Caco-2 (cell line): Measurements from ENCODE around the gene ATG10. TPM values are rescaled to one million over a fixed set of nuclear protein-coding genes. Genes with fewer than 3 reads are reported as not detected.

ENCODE experiments used
- BruUV-seq: library from RNA; stranded (reverse); fragments of 400-500 nt; replicated peaks from 2 replicates; lab custom pipeline; 2021; lab: Mats Ljungman, UMichigan
- CTCF ChIA-PET: fragments of 300-600 bp; sonication (Branson Sonifier 250); formaldehyde crosslinking; loops from one replicate; lab custom pipeline; 2022; ENCODE audit warnings: antibody characterized with exemption; lab: Charles Lee
- POLR2A ChIA-PET: fragments of 300-600 bp; sonication (Branson Sonifier 250); formaldehyde crosslinking; loops from one replicate; lab custom pipeline; 2022; ENCODE audit warnings: antibody characterized with exemption; lab: Charles Lee
- DNase-seq, 2 experiments: peaks; one replicate each; pipeline versions ENCODE4 v3.0.0 to v3.0.0-alpha.2; 2020 to 2022
- H3K27me3 ChIP-seq: replicated peaks from 2 replicates; pipeline ENCODE4 v1.6.0; 2011; ENCODE audit warnings: low read length; ENCODE audit not compliant: control insufficient read depth, insufficient read depth
- H3K36me3 ChIP-seq: 2 replicates; pipeline ENCODE4 v1.5.1; 2011; ENCODE audit warnings: low read length; ENCODE audit not compliant: control insufficient read depth, insufficient read depth
- H3K4me1 ChIP-seq: fragments of 250-450 bp; sonication (Bioruptor Pico); 2 replicates; pipeline ENCODE4 v1.5.1; 2020; ENCODE audit warnings: mild to moderate bottlenecking
- H3K4me3 ChIP-seq: 2 replicates; pipeline ENCODE4 v1.5.1; 2011; ENCODE audit warnings: low read depth, mild to moderate bottlenecking, control low read depth, low read length
- H3K9me3 ChIP-seq: fragments of 250-450 bp; sonication (Bioruptor Pico); 2 replicates; pipeline ENCODE4 v1.5.1; 2020; ENCODE audit warnings: mild to moderate bottlenecking, moderate library complexity
- H3K27ac Mint-ChIP-seq: one replicate; pipeline ENCODE4 v1.8.0; 2022; ENCODE audit warnings: mixed read lengths; ENCODE audit not compliant: unreplicated experiment
- H3K27me3 Mint-ChIP-seq: one replicate; pipeline ENCODE4 v1.8.0; 2022; ENCODE audit warnings: mixed read lengths; ENCODE audit not compliant: insufficient read depth, unreplicated experiment
- H3K36me3 Mint-ChIP-seq: one replicate; pipeline ENCODE4 v1.8.0; 2022; ENCODE audit warnings: mild to moderate bottlenecking, mixed read lengths; ENCODE audit not compliant: insufficient read depth, unreplicated experiment
- H3K4me1 Mint-ChIP-seq: one replicate; pipeline ENCODE4 v1.8.0; 2022; ENCODE audit warnings: low read depth, mixed read lengths; ENCODE audit not compliant: unreplicated experiment
- H3K4me3 Mint-ChIP-seq: one replicate; pipeline ENCODE4 v1.8.0; 2022; ENCODE audit warnings: mild to moderate bottlenecking, moderate library complexity, mixed read lengths; ENCODE audit not compliant: unreplicated experiment
- H3K9me3 Mint-ChIP-seq: one replicate; pipeline ENCODE4 v1.8.0; 2022; ENCODE audit warnings: mixed read lengths; ENCODE audit not compliant: unreplicated experiment
- CTCF ChIP-seq, 2 experiments: fragments of 200-600 bp in 1 of 2; IDR thresholded peaks; 1 replicate in 1 of 2; 2 replicates in 1 of 2; pipeline versions ENCODE4 v1.5.1 to v1.8.0; 2011 to 2022; ENCODE audit warnings: antibody characterized with exemption in 1 of 2, control low read depth in 1 of 2, inconsistent platforms in 1 of 2, low read depth in 1 of 2, low read length in 1 of 2, mild to moderate bottlenecking in 1 of 2, moderate library complexity in 1 of 2; ENCODE audit not compliant: insufficient read depth in 1 of 2, severe bottlenecking in 1 of 2, unreplicated experiment in 1 of 2
- intact Hi-C: fragments of 100-400 bp; cut with micrococcal nuclease; formaldehyde crosslinking; loops from one replicate; pipeline ENCODE4 v1.10.0; 2022; ENCODE audit not compliant: unreplicated experiment
- total RNA-seq: library from RNA; stranded (reverse); gene quantifications from 2 replicates; pipeline ENCODE4 v1.2.3, GENCODE V29; 2022

The ATG10 gene
- total RNA-seq, 1 experiment from 2014 or later: 5.8 TPM

- no peak overlapping the region for H3K4me3 Mint-ChIP-seq
- H3K4me3 ChIP-seq: no peak overlapping the region
- ChIA-PET CTCF (no interaction called here), POLR2A (interaction anchor here (0.6 kb wide), 1 partner anchor 51 kb away, joined by 6 read pairs; no protein-coding TSS in a partner anchor)
- no peaks in the 10 kb centered on the region for H3K9me3 Mint-ChIP-seq
- DNase-seq: peak in 1 of 2 experiments; percentile 4
- H3K27me3 Mint-ChIP-seq: no peaks in the 10 kb centered on the region
- H3K9me3 ChIP-seq: no peaks in the 10 kb centered on the region
- H3K4me1 Mint-ChIP-seq: no peaks in the 10 kb centered on the region
- TF ChIP-seq CTCF (IDR thresholded peaks at IDR 0.05; ENCODE audit: insufficient read depth in 1 of 2, low read depth in 1 of 2, low read length in 1 of 2, severe bottlenecking in 1 of 2, unreplicated experiment in 1 of 2): peak in 1 of 2 experiments; percentile 16
- H3K4me1 ChIP-seq: no peaks in the 10 kb centered on the region
- no peaks in the 10 kb centered on the region for H3K36me3 Mint-ChIP-seq
- H3K27ac Mint-ChIP-seq: no peak overlapping the region
- BruUV-seq: no TSS peak
- H3K27me3 ChIP-seq: no peaks in the 10 kb centered on the region
- H3K36me3 ChIP-seq: no peaks in the 10 kb centered on the region
- intact Hi-C loops: loop anchor here (10.0 kb wide), 1 partner anchor 596 kb away; no protein-coding TSS in a partner anchor
Observed at GRCh38 chr5:82100303-82101077, 128.7 kb downstream of the ATG10 start.

- TF ChIP-seq CTCF (IDR thresholded peaks at IDR 0.05; ENCODE audit: insufficient read depth in 1 of 2, low read depth in 1 of 2, low read length in 1 of 2, severe bottlenecking in 1 of 2, unreplicated experiment in 1 of 2): no peak
- Mint-ChIP-seq H3K9me3 (no peaks in the 10 kb centered on the region), H3K27ac (no peak overlapping the region), H3K4me1 (peaks cover 14% of the 10 kb centered on the region), H3K36me3 (no peaks in the 10 kb centered on the region), H3K27me3 (no peaks in the 10 kb centered on the region), H3K4me3 (no peak overlapping the region)
- ChIA-PET POLR2A (no interaction called here), CTCF (no interaction called here)
- Histone ChIP-seq H3K9me3 (no peaks in the 10 kb centered on the region), H3K27me3 (no peaks in the 10 kb centered on the region), H3K4me1 (peaks cover 9% of the 10 kb centered on the region; the same call in 1 of the 2 replicates), H3K36me3 (no peaks in the 10 kb centered on the region), H3K4me3 (no peak overlapping the region)
- intact Hi-C loops: loop anchor here (5.0 to 10.0 kb wide), 2 partner anchors 133 to 600 kb away; partner anchors contain the start of gene ATG10
- BruUV-seq: no TSS peak
- no peak for DNase-seq
Observed at GRCh38 chr5:82104872-82105271, 133.0 kb downstream of the ATG10 start.

- intact Hi-C loops: loop anchor here (5.0 to 10.0 kb wide), 2 partner anchors 133 to 601 kb away; partner anchors contain the start of gene ATG10
- TF ChIP-seq CTCF (IDR thresholded peaks at IDR 0.05; ENCODE audit: insufficient read depth in 1 of 2, low read depth in 1 of 2, low read length in 1 of 2, severe bottlenecking in 1 of 2, unreplicated experiment in 1 of 2): no peak
- no peaks in the 10 kb centered on the region for H3K27me3 ChIP-seq
- ChIA-PET CTCF (interaction anchor here (2.6 kb wide), 1 partner anchor 60 kb away, joined by 9 read pairs; no protein-coding TSS in a partner anchor), POLR2A (interaction anchor here (0.6 kb wide), 1 partner anchor 55 kb away, joined by 15 read pairs; no protein-coding TSS in a partner anchor)
- no peak for DNase-seq
- no peaks in the 10 kb centered on the region for H3K9me3 Mint-ChIP-seq
- no peaks in the 10 kb centered on the region for H3K9me3 ChIP-seq
- no TSS peak for BruUV-seq
- H3K4me1 ChIP-seq: peaks cover 9% of the 10 kb centered on the region; the same call in 1 of the 2 replicates
- H3K27me3 Mint-ChIP-seq: no peaks in the 10 kb centered on the region
- no peaks in the 10 kb centered on the region for H3K36me3 Mint-ChIP-seq
- no peak overlapping the region for H3K27ac Mint-ChIP-seq
- no peak overlapping the region for H3K4me3 ChIP-seq
- H3K4me1 Mint-ChIP-seq: peaks cover 14% of the 10 kb centered on the region
- no peak overlapping the region for H3K4me3 Mint-ChIP-seq
- H3K36me3 ChIP-seq: no peaks in the 10 kb centered on the region
Observed at GRCh38 chr5:82105457-82105856, 133.6 kb downstream of the ATG10 start.
